IMR-90 (cell line): ENCODE data around the gene IL1RL1. TPM values are rescaled to one million over a fixed set of nuclear protein-coding genes. Genes with fewer than 3 reads are reported as not detected.
A peak's percentile ranks its signal among the peaks of the same experiment; 100 is the strongest.

ENCODE experiments used
- ATAC-seq: fragments of 200-7000 bp; cut with Tn5 transposase; 2 replicates; pipeline ENCODE4 v1.9.1; 2020; ENCODE audit warnings: low read depth, mild to moderate bottlenecking, moderate library complexity
- BruUV-seq: library from RNA; stranded (reverse); fragments of 400-500 nt; replicated peaks from 2 replicates; lab custom pipeline; 2021; lab: Mats Ljungman, UMichigan
- CTCF ChIA-PET: fragments of 300-600 bp; formaldehyde crosslinking; extraction: SDS; loops from one replicate; lab custom pipeline; 2021; ENCODE audit warnings: antibody characterized with exemption; lab: Yijun Ruan, JAX
- POLR2A ChIA-PET: fragments of 300-600 bp; sonication (Branson Sonifier 250); formaldehyde crosslinking; loops from one replicate; lab custom pipeline; 2022; ENCODE audit warnings: antibody characterized with exemption; ENCODE audit not compliant: unreplicated experiment; lab: Charles Lee
- DNase-seq: peaks from one replicate; pipeline ENCODE4 v3.0.0; 2013
- H2AFZ ChIP-seq: replicated peaks from 2 replicates; pipeline ENCODE3; 2013; ENCODE audit warnings: low read length, mild to moderate bottlenecking; ENCODE audit not compliant: poor library complexity
- H2AK5ac ChIP-seq: 2 replicates; pipeline ENCODE4 v1.6.1; 2013; ENCODE audit warnings: low read depth, low read length, inconsistent platforms
- H2AK9ac ChIP-seq: replicated peaks from 2 replicates; pipeline ENCODE3; 2013; ENCODE audit warnings: mild to moderate bottlenecking, low read depth, low read length, moderate library complexity; ENCODE audit not compliant: poor library complexity
- H2BK120ac ChIP-seq: 2 replicates; pipeline ENCODE4 v1.6.1; 2013; ENCODE audit warnings: low read depth, low read length, inconsistent platforms
- H2BK15ac ChIP-seq: 3 replicates; pipeline ENCODE4 v1.6.1; 2013; ENCODE audit warnings: low read depth, low read length, inconsistent platforms
- H2BK20ac ChIP-seq: 2 replicates; pipeline ENCODE4 v1.6.1; 2013; ENCODE audit warnings: low read depth, mild to moderate bottlenecking, inconsistent platforms, low read length, moderate library complexity
- H2BK5ac ChIP-seq: 2 replicates; pipeline ENCODE4 v1.6.1; 2013; ENCODE audit warnings: mild to moderate bottlenecking, low read depth, low read length, inconsistent platforms; ENCODE audit not compliant: poor library complexity, severe bottlenecking
- H3K14ac ChIP-seq: replicated peaks from 2 replicates; pipeline ENCODE4 v1.6.1; 2013; ENCODE audit warnings: low read depth, low read length, inconsistent platforms
- H3K18ac ChIP-seq: 2 replicates; pipeline ENCODE4 v1.6.1; 2013; ENCODE audit warnings: low read depth, low read length, control low read depth
- H3K23ac ChIP-seq: 2 replicates; pipeline ENCODE4 v1.6.1; 2013; ENCODE audit warnings: low read depth, low read length, inconsistent platforms
- H3K27ac ChIP-seq: 2 replicates; pipeline ENCODE4 v1.5.1; 2013; ENCODE audit warnings: mild to moderate bottlenecking, control low read depth, low read length; ENCODE audit not compliant: insufficient read depth
- H3K27me3 ChIP-seq: 2 replicates; pipeline ENCODE4 v1.6.1; 2013; ENCODE audit warnings: low read length; ENCODE audit not compliant: control insufficient read depth, insufficient read depth
- H3K36me3 ChIP-seq: 2 replicates; pipeline ENCODE4 v1.6.1; 2013; ENCODE audit warnings: low read length, mixed read lengths; ENCODE audit not compliant: control insufficient read depth, insufficient read depth
- H3K4ac ChIP-seq: 2 replicates; pipeline ENCODE4 v1.6.1; 2013; ENCODE audit warnings: low read depth, low read length, inconsistent platforms
- H3K4me1 ChIP-seq: 2 replicates; pipeline ENCODE4 v1.6.1; 2013; ENCODE audit warnings: low read length, mixed read lengths; ENCODE audit not compliant: control insufficient read depth, insufficient read depth
- H3K4me2 ChIP-seq: 2 replicates; pipeline ENCODE4 v1.6.1; 2013; ENCODE audit warnings: low read depth, mild to moderate bottlenecking, control low read depth, low read length, moderate library complexity
- H3K4me3 ChIP-seq: 2 replicates; pipeline ENCODE4 v1.5.1; 2013; ENCODE audit warnings: low read depth, mild to moderate bottlenecking, control low read depth, low read length, moderate library complexity; ENCODE audit not compliant: insufficient read depth
- H3K56ac ChIP-seq: 2 replicates; pipeline ENCODE4 v1.6.1; 2013; ENCODE audit warnings: low read length, inconsistent platforms; ENCODE audit not compliant: insufficient read depth; ENCODE audit errors: extremely low read depth
- H3K79me1 ChIP-seq, 2 experiments: 2 replicates each; pipeline ENCODE4 v1.6.1; 2013; ENCODE audit warnings: low read length in 2 of 2, inconsistent platforms in 1 of 2, low read depth in 1 of 2
- H3K9ac ChIP-seq: 2 replicates; pipeline ENCODE4 v1.6.1; 2013; ENCODE audit warnings: low read depth, low read length, control low read depth
- H3K9me1 ChIP-seq: 2 replicates; pipeline ENCODE4 v1.6.1; 2013; ENCODE audit warnings: low read length, inconsistent platforms; ENCODE audit not compliant: insufficient read depth
- H3K9me3 ChIP-seq: 2 replicates; pipeline ENCODE4 v1.6.1; 2013; ENCODE audit warnings: low read length; ENCODE audit not compliant: control insufficient read depth, insufficient read depth
- H4K20me1 ChIP-seq: 2 replicates; pipeline ENCODE4 v1.6.1; 2013; ENCODE audit warnings: low read length, inconsistent platforms; ENCODE audit not compliant: insufficient read depth
- H4K5ac ChIP-seq: 2 replicates; pipeline ENCODE4 v1.6.1; 2013; ENCODE audit warnings: mild to moderate bottlenecking, low read depth, low read length, control low read depth
- H4K8ac ChIP-seq, 2 experiments: 2 replicates each; pipeline ENCODE4 v1.6.1; 2013; ENCODE audit warnings: low read depth in 2 of 2, low read length in 2 of 2, control low read depth in 1 of 2, inconsistent platforms in 1 of 2
- H4K91ac ChIP-seq: 2 replicates; pipeline ENCODE4 v1.6.1; 2013; ENCODE audit warnings: low read depth, low read length, inconsistent platforms; ENCODE audit not compliant: insufficient read depth
- CEBPB ChIP-seq: IDR thresholded peaks from 2 replicates; pipeline ENCODE4 v1.6.1; 2012; ENCODE audit warnings: low read depth, low read length, improper control_type of control experiment
- RCOR1 ChIP-seq: IDR thresholded peaks from 2 replicates; pipeline ENCODE4 v1.6.1; 2012; ENCODE audit warnings: mild to moderate bottlenecking, low read length, improper control_type of control experiment; ENCODE audit not compliant: insufficient replicate concordance
- WGBS, 2 experiments: methylation state at CpG; one replicate each; pipeline versions ENCODE4 v1.1.5 to v1.1.7; 2013; ENCODE audit warnings: missing lambda C conversion rate in 2 of 2; ENCODE audit not compliant: insufficient read length in 1 of 2; ENCODE audit errors: extremely low coverage in 2 of 2; 5-methylcytosine and 5-hydroxymethylcytosine counted together
- dilution Hi-C: fragments of 300-500 bp; cut with HindIII; formaldehyde crosslinking; loops from one replicate; pipeline ENCODE4 v1.14.3; 2018; ENCODE audit warnings: low sequenced_read_pairs; ENCODE audit not compliant: unreplicated experiment
- in situ Hi-C: fragments of 300-500 bp; cut with MboI; formaldehyde crosslinking; loops from 3 replicates; pipeline ENCODE4 v1.14.3; 2019; ENCODE audit warnings: low sequenced_read_pairs, inconsistent platforms, mixed read lengths
- intact Hi-C: fragments of 100-400 bp; cut with micrococcal nuclease; formaldehyde crosslinking; loops from 2 replicates; pipeline ENCODE4 v1.10.0; 2022
- polyA plus RNA-seq, 3 experiments: library from polyadenylated mRNA; depleted of rRNA; stranded (reverse); fragments of >200 nt; gene quantifications; 2 replicates each; pipeline ENCODE4 v1.2.3, GENCODE V29; 2012; ENCODE audit warnings: low replicate concordance in 1 of 3
- total RNA-seq: library from RNA; depleted of rRNA; stranded (reverse); fragments of >200 nt; gene quantifications from 2 replicates; pipeline ENCODE4 v1.2.3, GENCODE V29; 2012

IL1RL1 gene
- total and polyA plus RNA-seq, 2 of the 4 experiments (the other 2 are of a cell fraction) = under 0.01 to 0.14 TPM

DNA sequence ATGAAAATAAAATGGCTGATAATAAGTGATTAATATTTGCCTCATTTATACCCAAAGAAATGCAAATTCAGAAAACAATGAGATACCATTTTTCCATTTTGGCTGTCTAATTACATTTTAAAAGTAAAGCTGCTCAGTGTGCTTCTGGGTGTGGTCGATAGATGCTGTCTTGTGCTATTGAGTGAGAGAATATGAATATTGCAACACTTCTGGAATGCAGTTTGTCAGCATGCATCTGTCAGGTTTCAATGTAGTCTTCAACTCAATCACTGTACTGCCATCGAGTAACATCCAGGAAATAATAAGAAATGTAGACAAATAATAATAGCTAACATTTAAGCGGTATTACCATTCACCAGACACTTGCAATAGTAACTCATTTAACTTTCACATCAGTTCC lies 48.2 kb downstream of the IL1RL1 start:
- CTCF ChIA-PET = no interaction called here
- no TSS peak for BruUV-seq

More for the DNA sequence above, 48.2 kb downstream of the IL1RL1 start:
- H3K27me3 ChIP-seq = no peaks in the 10 kb centered on the region
- H2BK15ac ChIP-seq = no peak overlapping the region
- ATAC-seq (no peak), DNase-seq (no peak)
- H2BK120ac ChIP-seq = no peak overlapping the region
- intact Hi-C loops = loop anchor here (5.0 to 10.0 kb wide), 3 partner anchors 195 to 475 kb away; no protein-coding TSS in a partner anchor
- H3K36me3 ChIP-seq = no peaks in the 10 kb centered on the region
- H2AK5ac ChIP-seq = no peak overlapping the region
- no peak overlapping the region for H3K9ac ChIP-seq
- POLR2A ChIA-PET = no interaction called here
- no peak overlapping the region for H4K5ac ChIP-seq
- H4K8ac ChIP-seq = no peak overlapping the region
- H3K4me2 ChIP-seq = no peak overlapping the region
- H4K91ac ChIP-seq = no peak overlapping the region
- dilution Hi-C loops = no loop called here
- no peaks in the 10 kb centered on the region for H3K79me1 ChIP-seq
- TF ChIP-seq CEBPB = peak; percentile 39
- no peak for TF ChIP-seq RCOR1
- H3K9me3 ChIP-seq = no peaks in the 10 kb centered on the region
- no peak overlapping the region for H2AFZ ChIP-seq
- H3K23ac ChIP-seq = no peak overlapping the region
- H2BK5ac ChIP-seq = no peak overlapping the region
- no peak overlapping the region for H3K18ac ChIP-seq
- H2AK9ac ChIP-seq = no peak overlapping the region
- no CpG with 5 or more reads among the region's 3 CpGs for WGBS, 2 experiments
- H3K14ac ChIP-seq = no peak overlapping the region
- H3K4me1 ChIP-seq = peaks cover 1% of the 10 kb centered on the region; the same call in 1 of the 2 replicates
- H3K9me1 ChIP-seq = no peaks in the 10 kb centered on the region
- H4K20me1 ChIP-seq = no peaks in the 10 kb centered on the region
- in situ Hi-C loops = loop anchor here (5.0 kb wide), 1 partner anchor 107 kb away; no protein-coding TSS in a partner anchor
- no peak overlapping the region for H3K27ac ChIP-seq
- H2BK20ac ChIP-seq = no peak overlapping the region
- no peak overlapping the region for H3K4me3 ChIP-seq
- no peak overlapping the region for H3K4ac ChIP-seq
- no peak overlapping the region for H3K56ac ChIP-seq
